ENCODE data around the gene EVC.

DNA sequence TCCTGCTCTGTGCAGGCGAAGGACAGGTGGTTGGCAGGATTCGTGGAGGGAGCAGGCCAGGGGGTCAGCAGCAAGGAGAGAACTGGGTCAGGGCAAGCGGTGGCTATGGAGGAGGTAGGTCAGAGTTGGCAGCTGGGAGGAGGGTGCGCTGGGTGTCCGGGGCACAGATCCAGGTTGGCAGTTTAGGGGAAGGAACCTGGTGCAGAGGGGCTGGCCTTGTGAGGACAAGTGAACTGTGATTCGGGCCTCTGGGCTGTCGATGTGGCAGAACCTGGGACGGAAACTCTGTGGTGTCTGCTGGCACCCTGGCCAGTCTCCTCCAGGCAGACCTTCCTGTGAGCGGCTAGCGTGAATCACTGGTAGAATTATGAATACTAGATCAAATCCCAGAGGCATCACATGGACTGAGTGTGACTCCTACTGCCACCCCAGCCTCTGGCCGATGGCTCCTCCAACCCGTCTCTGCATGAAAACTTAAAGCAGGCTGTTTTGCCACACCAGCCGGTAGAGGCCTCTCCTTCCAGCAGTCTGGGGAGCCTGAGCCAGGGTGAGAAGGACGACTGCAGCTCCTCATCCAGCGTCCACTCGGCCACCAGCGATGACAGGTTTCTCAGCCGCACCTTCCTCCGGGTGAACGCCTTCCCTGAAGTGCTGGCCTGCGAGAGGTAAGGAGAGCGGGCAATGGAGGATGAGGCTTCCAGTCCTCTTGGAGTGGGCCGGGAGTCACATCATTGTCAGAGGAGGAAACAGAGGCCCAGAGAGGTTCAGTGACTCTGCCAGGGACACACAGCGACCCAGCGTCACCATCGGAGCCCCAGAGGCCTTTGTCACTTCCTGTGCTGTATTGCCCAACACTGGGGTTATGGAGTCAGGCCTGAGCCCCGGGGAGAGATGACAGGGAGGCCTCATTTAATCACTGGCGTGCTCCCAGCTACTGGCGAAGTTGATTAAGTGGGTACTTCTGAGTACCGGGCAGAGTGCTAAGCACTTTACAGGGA, 20.3 kb downstream of the EVC start:
- TF ChIP-seq REST (IDR thresholded peaks at IDR 0.05; ENCODE audit: low read depth), result no peak
- TF ChIP-seq EP300 (IDR thresholded peaks at IDR 0.05; ENCODE audit: borderline replicate concordance), result no peak
- TF ChIP-seq RAD21 (IDR thresholded peaks at IDR 0.05; ENCODE audit: low read depth), result no peak
- TF ChIP-seq CREB1 (IDR thresholded peaks at IDR 0.05; ENCODE audit: low read depth), result no peak
- TF ChIP-seq MAX (IDR thresholded peaks at IDR 0.05), result no peak
- no peak for TF ChIP-seq YY1 (IDR thresholded peaks at IDR 0.05; ENCODE audit: low read depth)
- no peak for TF ChIP-seq TAF1 (IDR thresholded peaks at IDR 0.05; ENCODE audit: low read depth)
- TF ChIP-seq TCF12 (IDR thresholded peaks at IDR 0.05; ENCODE audit: low read depth), result no peak
- no peak for TF ChIP-seq NFIC (IDR thresholded peaks at IDR 0.05)
- TF ChIP-seq CEBPB (IDR thresholded peaks at IDR 0.05), result no peak
